Muscle of leg (tissue), 11 donors: ENCODE results near the gene MTRR. TPM values are rescaled to one million over a fixed set of nuclear protein-coding genes. Genes with fewer than 3 reads are reported as not detected.

ENCODE experiments used
- DNase-seq: peaks from one replicate; pipeline ENCODE4 v3.0.0; 2013
- H3K27ac ChIP-seq: one replicate; pipeline ENCODE4 v1.5.1; 2013; ENCODE audit warnings: mild to moderate bottlenecking, low read length, control low read depth
- H3K27me3 ChIP-seq: one replicate; pipeline ENCODE4 v1.6.1; 2013; ENCODE audit warnings: low read length; ENCODE audit not compliant: control insufficient read depth, insufficient read depth
- H3K36me3 ChIP-seq: one replicate; pipeline ENCODE4 v1.6.1; 2013; ENCODE audit warnings: low read length; ENCODE audit not compliant: control insufficient read depth, insufficient read depth
- H3K4me1 ChIP-seq: one replicate; pipeline ENCODE4 v1.6.1; 2013; ENCODE audit warnings: low read length; ENCODE audit not compliant: control insufficient read depth, insufficient read depth
- H3K4me3 ChIP-seq: one replicate; pipeline ENCODE4 v1.5.1; 2013; ENCODE audit warnings: low read length, control low read depth
- H3K9me3 ChIP-seq: replicated peaks from 2 replicates; pipeline ENCODE4 v1.6.1; 2013; ENCODE audit warnings: low read depth, low read length; ENCODE audit not compliant: control insufficient read depth
- WGBS: methylation state at CpG from one replicate; pipeline ENCODE4 v1.1.5; 2013; ENCODE audit warnings: missing lambda C conversion rate; ENCODE audit not compliant: insufficient coverage; 5-methylcytosine and 5-hydroxymethylcytosine counted together
- polyA plus RNA-seq, 8 donors: library from polyadenylated mRNA; unstranded; fragments of 120-200 nt; gene quantifications; one replicate each; pipeline versions ENCODE4 v1.2.1 to v1.2.3, GENCODE V29; 2013; ENCODE audit warnings: inconsistent platforms in 1 of 8, low replicate concordance in 1 of 8; ENCODE audit not compliant: insufficient read length in 8 of 8, insufficient read depth in 1 of 8
- total RNA-seq: library from RNA; stranded (reverse); fragments of 120-200 nt; gene quantifications from one replicate; pipeline ENCODE4 v1.2.4, GENCODE V29; 2013

Gene MTRR
- total and polyA plus RNA-seq, 9 donors: 19.7 to 27.0 (median 25.4) TPM

DNA sequence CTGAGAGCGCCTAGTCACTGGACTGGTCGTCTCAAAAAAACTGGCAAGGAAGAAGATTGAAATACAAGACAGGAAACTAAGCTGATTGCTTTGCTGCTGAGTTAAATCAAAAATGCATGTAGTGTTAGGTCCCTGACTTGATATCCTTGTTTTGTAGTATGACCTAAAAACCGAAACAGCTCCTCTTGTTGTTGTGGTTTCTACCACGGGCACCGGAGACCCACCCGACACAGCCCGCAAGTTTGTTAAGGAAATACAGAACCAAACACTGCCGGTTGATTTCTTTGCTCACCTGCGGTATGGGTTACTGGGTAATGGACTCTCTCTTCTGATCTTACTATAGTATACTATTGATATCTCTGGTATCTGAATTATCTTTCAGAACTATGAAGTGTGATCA lies 4.3 kb downstream of the MTRR start:
- WGBS: 70% methylated on average over 3 of the region's 9 CpGs
- Histone ChIP-seq H3K27me3 (no peaks in the 10 kb centered on the region), H3K36me3 (peaks cover 32% of the 10 kb centered on the region), H3K27ac (no peak overlapping the region), H3K9me3 (no peaks in the 10 kb centered on the region), H3K4me3 (no peak overlapping the region), H3K4me1 (peaks cover 2% of the 10 kb centered on the region)
- DNase-seq: no peak

DNA sequence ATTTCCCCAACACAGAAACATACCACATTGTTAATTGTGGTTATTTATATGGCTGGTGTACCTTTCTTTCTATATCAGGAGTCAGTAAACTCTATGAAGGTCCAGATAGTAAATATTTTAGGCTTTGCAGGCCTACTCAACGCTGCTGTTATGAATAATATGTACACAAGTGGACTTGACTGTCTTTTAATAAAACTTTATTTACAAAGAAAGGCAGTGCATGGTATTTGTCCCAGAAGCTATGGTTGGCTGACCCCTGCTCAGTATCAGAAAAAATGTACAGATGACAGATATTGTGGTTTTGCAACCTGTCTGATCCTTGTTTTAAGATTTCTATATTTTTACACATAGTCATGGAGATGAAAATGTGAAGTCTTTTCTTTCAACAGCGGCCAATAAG lies 5.7 kb downstream of the MTRR start:
- Histone ChIP-seq H3K36me3 (peaks cover 40% of the 10 kb centered on the region), H3K9me3 (no peaks in the 10 kb centered on the region), H3K27ac (no peak overlapping the region), H3K27me3 (no peaks in the 10 kb centered on the region), H3K4me3 (no peak overlapping the region), H3K4me1 (peaks cover 2% of the 10 kb centered on the region)
- DNase-seq: no peak
- WGBS: no CpG with 5 or more reads among the region's 2 CpGs

DNA sequence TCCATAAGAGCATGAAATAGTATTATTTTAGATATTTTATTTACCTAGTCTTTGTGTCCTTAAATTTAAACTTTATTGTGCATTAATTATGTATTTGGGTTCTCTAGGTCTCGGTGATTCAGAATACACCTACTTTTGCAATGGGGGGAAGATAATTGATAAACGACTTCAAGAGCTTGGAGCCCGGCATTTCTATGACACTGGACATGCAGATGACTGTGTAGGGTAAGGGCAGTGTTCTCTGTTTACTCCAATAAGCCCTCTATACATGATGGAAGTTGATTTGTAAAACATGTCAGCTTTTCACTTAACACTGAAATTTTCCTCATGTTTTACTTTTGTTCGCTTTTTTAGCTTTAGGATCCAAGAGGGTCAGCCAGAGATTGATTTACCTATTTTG lies 6.2 kb downstream of the MTRR start:
- Histone ChIP-seq H3K4me1 (peaks cover 2% of the 10 kb centered on the region), H3K27me3 (no peaks in the 10 kb centered on the region), H3K9me3 (no peaks in the 10 kb centered on the region), H3K4me3 (no peak overlapping the region), H3K27ac (no peak overlapping the region), H3K36me3 (peaks cover 43% of the 10 kb centered on the region)
- whole genome bisulfite sequencing: no CpG with 5 or more reads among the region's 4 CpGs
- no peak for DNase-seq

DNA sequence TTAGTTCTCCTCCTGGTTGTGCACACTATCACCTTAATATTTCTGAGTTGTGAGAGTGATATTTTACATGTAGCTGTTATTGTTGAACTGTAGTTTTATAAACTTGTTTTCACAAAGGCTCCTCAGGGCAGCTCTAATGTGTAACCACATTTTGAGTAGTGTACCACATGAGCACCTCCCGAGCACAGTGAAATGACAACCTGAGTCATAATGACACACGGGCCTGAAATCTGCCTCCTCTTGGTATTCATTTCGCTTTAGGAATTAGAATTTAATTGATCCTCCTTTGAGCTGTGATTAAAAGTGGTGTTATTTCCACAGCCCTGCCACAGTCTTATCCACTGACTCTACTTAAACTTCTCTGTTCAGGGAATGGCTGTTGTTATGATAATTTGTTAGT lies 7.9 kb downstream of the MTRR start:
- WGBS: no CpG with 5 or more reads among the region's 3 CpGs
- H3K27me3 ChIP-seq: no peaks in the 10 kb centered on the region
- peaks cover 43% of the 10 kb centered on the region for H3K36me3 ChIP-seq
- H3K9me3 ChIP-seq: no peaks in the 10 kb centered on the region
- no peak overlapping the region for H3K4me3 ChIP-seq
- no peak overlapping the region for H3K27ac ChIP-seq
- DNase-seq: no peak
- no peaks in the 10 kb centered on the region for H3K4me1 ChIP-seq

DNA sequence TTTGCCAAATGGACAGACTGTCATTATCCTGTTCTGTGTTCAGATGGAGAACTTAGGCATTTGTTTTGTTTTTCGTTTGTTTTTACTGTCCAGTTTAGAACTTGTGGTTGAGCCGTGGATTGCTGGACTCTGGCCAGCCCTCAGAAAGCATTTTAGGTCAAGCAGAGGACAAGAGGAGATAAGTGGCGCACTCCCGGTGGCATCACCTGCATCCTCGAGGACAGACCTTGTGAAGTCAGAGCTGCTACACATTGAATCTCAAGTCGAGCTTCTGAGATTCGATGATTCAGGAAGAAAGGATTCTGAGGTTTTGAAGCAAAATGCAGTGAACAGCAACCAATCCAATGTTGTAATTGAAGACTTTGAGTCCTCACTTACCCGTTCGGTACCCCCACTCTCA lies 8.9 kb downstream of the MTRR start:
- Histone ChIP-seq H3K4me1 (no peaks in the 10 kb centered on the region), H3K4me3 (no peak overlapping the region), H3K9me3 (no peaks in the 10 kb centered on the region), H3K36me3 (peaks cover 43% of the 10 kb centered on the region), H3K27me3 (no peaks in the 10 kb centered on the region), H3K27ac (no peak overlapping the region)
- DNase-seq: no peak
- WGBS: 90% methylated on average over 4 of the region's 9 CpGs

DNA sequence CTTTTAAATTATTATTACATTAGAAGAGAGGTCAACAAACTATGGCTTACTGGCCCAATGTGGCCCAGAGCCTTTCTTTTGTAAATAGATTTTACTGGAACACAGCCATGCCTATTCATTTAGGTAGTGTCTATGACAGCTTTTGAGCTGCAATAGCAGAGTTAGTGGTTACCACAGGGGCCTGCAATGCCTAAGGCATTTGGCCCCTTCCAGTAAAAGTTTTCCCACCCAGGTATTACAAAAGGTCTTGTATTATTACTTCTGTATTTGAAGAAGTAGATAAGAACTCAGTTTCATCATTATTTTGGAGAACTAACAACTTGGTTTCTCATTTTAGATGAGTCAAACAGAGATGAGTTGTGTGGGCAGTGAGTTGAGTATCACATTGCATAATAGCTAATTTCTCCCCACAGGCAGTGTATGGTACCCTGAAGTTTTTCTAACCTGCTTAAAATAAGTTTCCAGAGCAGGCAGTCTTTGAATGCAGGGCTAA lies 9.5 kb downstream of the MTRR start:
- no peak overlapping the region for H3K4me3 ChIP-seq
- DNase-seq: no peak
- H3K4me1 ChIP-seq: no peaks in the 10 kb centered on the region
- no peak overlapping the region for H3K27ac ChIP-seq
- no peaks in the 10 kb centered on the region for H3K27me3 ChIP-seq
- H3K36me3 ChIP-seq: peaks cover 44% of the 10 kb centered on the region
- H3K9me3 ChIP-seq: no peaks in the 10 kb centered on the region

DNA sequence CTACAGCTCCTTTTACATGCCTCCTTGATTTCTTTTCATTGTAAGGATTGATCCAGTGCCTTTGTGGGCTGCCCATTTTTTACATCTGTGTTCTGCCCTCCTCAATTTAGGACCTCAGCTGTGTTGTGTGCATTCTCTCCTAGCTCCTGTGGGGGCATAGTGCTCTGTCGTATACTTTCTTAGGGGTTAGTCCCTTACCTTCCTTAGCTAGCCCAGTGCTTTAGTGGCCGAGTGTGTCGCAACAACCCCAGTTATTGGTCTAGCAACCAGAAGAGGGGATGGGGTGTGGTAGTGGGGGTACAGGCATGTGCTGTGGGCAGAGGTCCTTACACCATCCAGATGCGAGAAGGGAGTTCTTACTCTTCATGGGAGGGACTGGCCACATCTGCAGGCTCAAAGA lies 12.1 kb downstream of the MTRR start:
- Histone ChIP-seq H3K4me1 (no peaks in the 10 kb centered on the region), H3K27me3 (no peaks in the 10 kb centered on the region), H3K36me3 (peaks cover 45% of the 10 kb centered on the region), H3K4me3 (no peak overlapping the region), H3K27ac (no peak overlapping the region), H3K9me3 (no peaks in the 10 kb centered on the region)
- DNase-seq: no peak
- 100% methylated on average over 1 of the region's 4 CpGs for WGBS

DNA sequence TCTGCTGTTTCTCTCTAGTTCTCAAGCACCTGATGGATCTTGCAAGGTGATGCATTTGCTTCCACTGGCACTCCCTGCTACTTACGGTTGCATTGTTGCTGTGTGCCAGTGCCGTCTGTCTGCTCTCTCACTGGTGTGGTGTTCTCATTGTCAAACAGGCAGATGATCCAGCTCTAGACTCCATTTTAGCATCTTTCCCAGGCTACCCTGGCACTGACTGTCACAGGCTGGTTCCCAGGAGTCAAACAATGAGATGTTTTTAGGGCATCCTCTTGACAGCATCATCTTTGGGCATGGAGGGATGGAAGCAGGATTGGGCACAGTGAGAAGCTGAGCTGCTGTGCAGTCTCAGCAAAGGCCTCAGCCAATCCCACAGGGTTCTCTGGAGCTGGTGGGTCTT lies 12.9 kb downstream of the MTRR start:
- no peaks in the 10 kb centered on the region for H3K27me3 ChIP-seq
- H3K27ac ChIP-seq: no peak overlapping the region
- no peaks in the 10 kb centered on the region for H3K4me1 ChIP-seq
- WGBS: no CpG with 5 or more reads among the region's 2 CpGs
- no peaks in the 10 kb centered on the region for H3K9me3 ChIP-seq
- H3K36me3 ChIP-seq: peaks cover 41% of the 10 kb centered on the region
- H3K4me3 ChIP-seq: no peak overlapping the region
- DNase-seq: no peak

DNA sequence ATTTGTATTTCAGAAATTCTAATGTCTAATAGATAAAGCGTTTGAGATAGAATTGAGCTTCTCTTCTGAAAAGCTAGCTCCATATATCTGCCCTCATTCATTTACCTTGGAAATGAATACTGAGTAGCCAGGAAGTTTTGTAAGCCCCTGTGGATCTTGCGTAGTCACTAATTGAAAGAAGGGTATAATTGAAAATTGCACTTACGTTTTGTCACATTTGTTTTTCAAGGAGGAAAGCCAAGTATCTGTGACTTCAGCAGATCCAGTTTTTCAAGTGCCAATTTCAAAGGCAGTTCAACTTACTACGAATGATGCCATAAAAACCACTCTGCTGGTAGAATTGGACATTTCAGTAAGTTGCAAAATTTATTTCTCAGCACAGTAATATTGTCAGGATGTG lies 14.0 kb downstream of the MTRR start:
- no peaks in the 10 kb centered on the region for H3K4me1 ChIP-seq
- no peaks in the 10 kb centered on the region for H3K9me3 ChIP-seq
- no peak overlapping the region for H3K27ac ChIP-seq
- no peak overlapping the region for H3K4me3 ChIP-seq
- WGBS: 67% methylated on average over 1 of the region's 4 CpGs
- H3K27me3 ChIP-seq: no peaks in the 10 kb centered on the region
- DNase-seq: no peak
- H3K36me3 ChIP-seq: peaks cover 36% of the 10 kb centered on the region

DNA sequence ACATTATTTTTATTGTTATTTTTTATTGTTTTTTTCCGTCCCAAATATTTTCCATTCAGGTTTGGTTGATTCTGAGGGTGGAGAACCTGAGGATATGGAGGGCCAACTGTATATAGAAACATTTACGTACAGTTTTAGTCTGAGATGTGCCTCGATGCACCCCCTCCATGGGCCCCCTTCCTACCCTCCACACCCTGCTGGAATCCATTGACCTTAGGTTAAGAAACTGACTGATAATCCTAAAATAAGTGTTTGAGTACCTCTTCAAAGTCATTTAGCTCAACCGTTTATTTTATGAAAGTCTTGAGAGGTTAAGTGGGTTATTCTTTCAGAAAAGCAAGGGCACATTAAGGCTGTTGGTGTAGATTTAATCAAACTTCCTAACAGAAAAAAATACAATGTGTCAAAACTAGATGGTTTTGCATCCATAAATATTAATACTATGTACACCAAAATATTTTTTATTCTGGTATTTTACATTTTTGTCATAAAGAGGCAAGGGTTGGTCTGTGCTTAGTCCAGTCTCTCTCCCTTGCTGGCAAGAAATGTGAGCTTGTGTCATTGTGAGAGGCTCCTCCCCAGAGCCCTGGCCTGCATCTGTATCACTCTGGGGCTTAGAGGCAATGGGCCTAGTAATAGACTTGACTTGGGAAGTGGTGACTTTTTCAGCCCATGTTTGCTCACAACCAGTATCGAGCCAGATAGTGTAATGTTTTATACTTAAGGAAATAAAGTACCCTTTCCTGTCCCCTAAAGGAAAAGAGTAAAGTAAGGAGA lies 15.7 kb downstream of the MTRR start:
- H3K27me3 ChIP-seq: no peaks in the 10 kb centered on the region
- H3K27ac ChIP-seq: no peak overlapping the region
- no CpG with 5 or more reads among the region's 5 CpGs for WGBS
- H3K4me1 ChIP-seq: no peaks in the 10 kb centered on the region
- H3K4me3 ChIP-seq: no peak overlapping the region
- no peak for DNase-seq
- H3K36me3 ChIP-seq: peaks cover 33% of the 10 kb centered on the region
- no peaks in the 10 kb centered on the region for H3K9me3 ChIP-seq
